Breast epithelium (tissue), 4 donors: ENCODE results near the gene VPS13D. TPM values are rescaled to one million over a fixed set of nuclear protein-coding genes. Genes with fewer than 3 reads are reported as not detected.

ENCODE experiments used
- DNase-seq, 2 donors: peaks; one replicate each; pipeline ENCODE4 v3.0.0-alpha.2; 2019; ENCODE audit warnings: low spot score in 2 of 2
- H3K27ac ChIP-seq, 2 donors: fragments of 200-600 bp; sonication (generic) in 1 of 2; one replicate each; pipeline ENCODE4 v1.5.1; 2016 to 2019; ENCODE audit warnings: mild to moderate bottlenecking in 1 of 2
- H3K27me3 ChIP-seq, 2 donors: fragments of 200-600 bp; sonication (generic) in 1 of 2; one replicate each; pipeline versions ENCODE4 v1.5.1 to v1.6.0; 2017 to 2019; ENCODE audit warnings: control low read depth in 1 of 2, mild to moderate bottlenecking in 1 of 2
- H3K36me3 ChIP-seq: fragments of 200-600 bp; one replicate; pipeline ENCODE4 v1.5.1; 2019
- H3K4me1 ChIP-seq, 2 donors: fragments of 200-600 bp; sonication (generic); one replicate each; pipeline ENCODE4 v1.5.1; 2016 to 2019; ENCODE audit warnings: control low read depth in 1 of 2
- H3K4me3 ChIP-seq, 3 donors: fragments of 200-600 bp; sonication (generic); 1 replicate in 2 of 3; 2 replicates in 1 of 3; pipeline ENCODE4 v1.5.1; 2016 to 2019; ENCODE audit warnings: mild to moderate bottlenecking in 3 of 3, moderate library complexity in 2 of 3
- H3K9me3 ChIP-seq, 2 donors: fragments of 200-600 bp; sonication (generic) in 1 of 2; one replicate each; pipeline ENCODE4 v1.5.1; 2016 to 2019; ENCODE audit warnings: control low read depth in 1 of 2
- POLR2A ChIP-seq: fragments of 450-650 bp; IDR thresholded peaks from one replicate; pipeline ENCODE4 v1.6.1; 2016; ENCODE audit warnings: antibody characterized with exemption, mild to moderate bottlenecking, moderate library complexity
- POLR2AphosphoS5 ChIP-seq, 3 donors: sonication (generic); formaldehyde crosslinking; IDR thresholded peaks; one replicate each; pipeline ENCODE4 v1.6.1; 2017; ENCODE audit warnings: antibody characterized with exemption in 3 of 3
- intact Hi-C: fragments of 100-400 bp; cut with DNase I; formaldehyde crosslinking; loops from one replicate; pipeline ENCODE4 v1.15.1; 2023; ENCODE audit warnings: low total_unique reads
- total RNA-seq, 3 donors: library from RNA; depleted of rRNA; stranded (reverse); fragments of >200 nt; gene quantifications; one replicate each; pipeline ENCODE4 v1.1.0, GENCODE V29; 2016
- TF ChIP-seq, protein P1 (sequence below), 3 donors: fragments of 450-650 bp; IDR thresholded peaks; one replicate each; pipeline ENCODE4 v1.5.1; 2016 to 2017; ENCODE audit warnings: antibody characterized with exemption in 3 of 3, mild to moderate bottlenecking in 3 of 3, moderate library complexity in 3 of 3

The VPS13D gene
- total RNA-seq, 3 donors from 2014 or later: 73.9 to 115 (median 96.4) TPM

DNA sequence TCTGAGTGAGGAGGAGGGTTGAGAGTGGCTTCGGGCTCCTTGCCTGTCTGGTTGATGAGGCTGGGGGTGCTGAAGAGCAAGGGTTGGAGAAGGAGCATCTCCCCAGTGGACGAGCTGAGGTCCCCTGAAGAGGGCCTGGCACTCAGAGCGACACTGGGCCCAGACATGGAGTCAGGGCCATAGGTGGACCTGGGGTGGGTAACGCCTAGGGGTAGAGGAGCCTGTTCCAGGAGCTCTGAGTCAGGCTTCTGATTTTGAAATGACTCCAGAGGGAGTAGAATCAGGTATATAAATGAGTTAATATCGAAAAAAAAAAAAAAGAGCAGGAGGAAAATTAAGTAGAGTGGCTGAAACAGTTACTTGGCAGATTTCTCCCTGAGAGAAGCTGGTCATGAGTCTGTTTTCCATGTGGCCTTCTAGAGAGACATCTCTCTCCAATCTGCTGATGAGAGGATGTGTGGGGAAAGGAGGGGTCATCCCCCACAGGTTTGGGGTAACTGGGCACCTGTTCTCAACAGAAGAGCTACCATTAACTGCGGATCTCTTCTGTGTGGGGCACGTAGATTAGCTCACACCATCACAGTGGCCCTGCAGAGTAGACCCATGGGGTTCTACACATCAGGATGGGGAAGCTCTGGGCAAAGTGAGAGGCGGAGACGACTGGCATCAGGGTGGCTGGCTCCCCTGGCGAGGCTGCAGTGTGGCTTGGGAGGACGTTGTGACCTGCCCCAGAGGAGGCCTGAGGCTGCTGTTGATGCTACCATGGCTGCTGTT lies 272.7 kb downstream of the VPS13D start:
- Histone ChIP-seq H3K27ac (no peak overlapping the region), H3K27me3 (no peaks in the 10 kb centered on the region), H3K36me3 (no peaks in the 10 kb centered on the region), H3K9me3 (no peaks in the 10 kb centered on the region), H3K4me1 (no peaks in the 10 kb centered on the region), H3K4me3 (no peak overlapping the region)
- no peak for DNase-seq
- TF ChIP-seq, protein P1, sequence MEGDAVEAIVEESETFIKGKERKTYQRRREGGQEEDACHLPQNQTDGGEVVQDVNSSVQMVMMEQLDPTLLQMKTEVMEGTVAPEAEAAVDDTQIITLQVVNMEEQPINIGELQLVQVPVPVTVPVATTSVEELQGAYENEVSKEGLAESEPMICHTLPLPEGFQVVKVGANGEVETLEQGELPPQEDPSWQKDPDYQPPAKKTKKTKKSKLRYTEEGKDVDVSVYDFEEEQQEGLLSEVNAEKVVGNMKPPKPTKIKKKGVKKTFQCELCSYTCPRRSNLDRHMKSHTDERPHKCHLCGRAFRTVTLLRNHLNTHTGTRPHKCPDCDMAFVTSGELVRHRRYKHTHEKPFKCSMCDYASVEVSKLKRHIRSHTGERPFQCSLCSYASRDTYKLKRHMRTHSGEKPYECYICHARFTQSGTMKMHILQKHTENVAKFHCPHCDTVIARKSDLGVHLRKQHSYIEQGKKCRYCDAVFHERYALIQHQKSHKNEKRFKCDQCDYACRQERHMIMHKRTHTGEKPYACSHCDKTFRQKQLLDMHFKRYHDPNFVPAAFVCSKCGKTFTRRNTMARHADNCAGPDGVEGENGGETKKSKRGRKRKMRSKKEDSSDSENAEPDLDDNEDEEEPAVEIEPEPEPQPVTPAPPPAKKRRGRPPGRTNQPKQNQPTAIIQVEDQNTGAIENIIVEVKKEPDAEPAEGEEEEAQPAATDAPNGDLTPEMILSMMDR (IDR thresholded peaks at IDR 0.05): no peak
- TF ChIP-seq POLR2A (no peak), POLR2AphosphoS5 (IDR thresholded peaks at IDR 0.05) (no peak)
- intact Hi-C loops: no loop called here

DNA sequence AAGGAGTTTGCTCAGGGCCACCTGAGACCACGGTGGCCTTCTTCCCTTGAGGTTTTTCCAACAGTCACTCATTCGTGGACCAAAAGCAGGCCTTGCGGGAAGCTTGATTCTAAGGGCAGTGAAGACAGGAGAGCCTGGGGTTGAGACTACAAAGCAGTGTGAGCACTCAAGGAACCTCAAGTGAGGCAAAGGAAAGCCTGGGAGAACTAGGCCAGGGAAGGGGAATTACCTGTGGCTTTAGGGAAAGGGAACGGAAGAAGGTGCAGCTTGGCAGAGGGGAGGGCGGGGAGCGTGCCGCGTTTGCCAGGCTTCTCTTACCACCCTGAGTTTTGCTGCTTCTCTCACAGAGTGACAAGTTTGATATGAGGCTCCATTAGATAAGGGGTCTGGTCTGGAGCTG lies 273.9 kb downstream of the VPS13D start:
- TF ChIP-seq POLR2A: no peak
- TF ChIP-seq, protein P1 (IDR thresholded peaks at IDR 0.05): no peak
- no peak for TF ChIP-seq POLR2AphosphoS5 (IDR thresholded peaks at IDR 0.05)
- no peak overlapping the region for H3K27ac ChIP-seq

DNA sequence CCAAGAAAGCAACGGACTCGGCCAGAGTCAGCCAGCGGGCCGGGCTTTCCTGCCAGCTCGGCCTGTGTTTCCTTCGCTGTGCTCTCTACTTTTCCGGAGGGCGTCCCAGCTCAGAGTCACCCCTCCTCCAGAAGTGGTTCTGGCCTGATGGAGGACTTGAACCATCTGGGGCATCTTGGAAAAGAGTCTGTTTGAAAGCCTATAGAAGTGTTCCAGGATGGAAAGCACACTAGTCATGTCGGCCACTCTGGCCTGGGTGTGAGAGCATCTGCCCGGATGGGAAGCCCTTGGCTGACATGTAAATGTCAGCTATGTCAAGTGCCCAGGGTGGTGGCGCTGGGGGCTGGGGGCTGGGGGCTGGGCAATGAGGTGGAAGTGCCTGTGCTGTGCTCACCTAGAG lies 274.8 kb downstream of the VPS13D start:
- no peak overlapping the region for H3K27ac ChIP-seq
- intact Hi-C loops: no loop called here
- no peaks in the 10 kb centered on the region for H3K9me3 ChIP-seq
- H3K4me3 ChIP-seq: no peak overlapping the region
- H3K27me3 ChIP-seq: no peaks in the 10 kb centered on the region
- DNase-seq: no peak
- TF ChIP-seq POLR2AphosphoS5 (IDR thresholded peaks at IDR 0.05) (no peak), POLR2A (no peak)
- TF ChIP-seq, protein P1 (IDR thresholded peaks at IDR 0.05): no peak
- H3K4me1 ChIP-seq: no peaks in the 10 kb centered on the region
- H3K36me3 ChIP-seq: no peaks in the 10 kb centered on the region

More for the DNA sequence above, 273.9 kb downstream of the VPS13D start:
- no peaks in the 10 kb centered on the region for H3K4me1 ChIP-seq
- H3K27me3 ChIP-seq: no peaks in the 10 kb centered on the region
- intact Hi-C loops: no loop called here
- H3K9me3 ChIP-seq: no peaks in the 10 kb centered on the region
- no peaks in the 10 kb centered on the region for H3K36me3 ChIP-seq
- H3K4me3 ChIP-seq: no peak overlapping the region
- DNase-seq: no peak

DNA sequence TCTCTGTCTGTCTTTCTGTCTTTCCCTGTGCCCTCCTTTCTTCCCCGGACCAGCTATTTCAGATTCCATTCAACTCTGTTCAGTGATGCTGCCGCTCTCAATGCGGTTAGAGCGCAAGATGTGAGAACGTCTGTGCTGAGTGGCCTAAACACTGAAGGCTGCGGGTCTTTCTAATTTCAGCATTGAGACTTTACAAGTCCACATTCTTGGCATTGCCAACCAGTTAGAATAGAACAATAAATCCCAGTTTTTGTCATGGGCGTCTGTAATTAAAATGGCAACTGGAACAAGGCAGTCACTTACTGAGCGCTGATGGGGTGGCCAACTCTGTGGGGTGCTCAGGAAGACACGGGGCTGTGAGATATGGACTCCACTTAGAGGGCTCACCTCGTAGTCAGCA lies 275.4 kb downstream of the VPS13D start:
- no peaks in the 10 kb centered on the region for H3K36me3 ChIP-seq
- no peak overlapping the region for H3K27ac ChIP-seq
- no peaks in the 10 kb centered on the region for H3K27me3 ChIP-seq
- intact Hi-C loops: no loop called here
- H3K4me3 ChIP-seq: no peak overlapping the region
- H3K9me3 ChIP-seq: no peaks in the 10 kb centered on the region
- no peak for DNase-seq
- TF ChIP-seq POLR2A (no peak), POLR2AphosphoS5 (IDR thresholded peaks at IDR 0.05) (no peak)
- no peaks in the 10 kb centered on the region for H3K4me1 ChIP-seq

DNA sequence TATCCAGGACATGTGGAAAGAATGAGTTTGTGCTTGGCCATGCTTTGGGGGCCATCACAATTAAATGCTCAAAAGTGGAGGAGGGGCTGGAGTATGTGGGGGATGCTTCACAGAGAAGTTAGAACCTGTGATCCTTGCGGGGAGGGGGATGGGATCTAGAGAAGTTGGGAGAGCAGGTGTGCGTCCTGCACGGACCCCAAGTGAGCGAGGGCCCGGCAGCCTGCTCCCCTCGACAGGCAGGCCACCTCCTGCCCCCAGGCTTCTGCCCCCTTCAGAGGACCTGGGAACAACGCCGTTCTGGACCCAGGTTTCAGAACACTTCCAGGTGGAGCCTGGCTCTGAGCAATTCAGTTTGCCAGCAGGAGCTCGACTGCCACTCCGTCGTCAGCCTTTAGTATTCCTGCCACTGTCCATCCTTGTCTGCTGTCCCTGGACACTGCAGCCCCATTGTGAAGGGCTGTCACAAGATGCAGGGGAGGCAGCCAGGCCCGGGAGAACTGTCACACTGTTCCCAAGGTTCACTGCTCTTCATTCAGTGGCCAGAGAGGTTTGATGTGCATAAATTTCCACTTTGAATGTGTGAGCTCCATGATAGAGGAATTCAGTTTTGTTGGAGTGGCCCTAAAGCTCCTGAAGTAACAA lies 275.9 kb downstream of the VPS13D start:
- H3K4me3 ChIP-seq: no peak overlapping the region
- no peak for DNase-seq
- no peaks in the 10 kb centered on the region for H3K4me1 ChIP-seq
- H3K9me3 ChIP-seq: no peaks in the 10 kb centered on the region
- H3K27ac ChIP-seq: no peak overlapping the region
- H3K27me3 ChIP-seq: no peaks in the 10 kb centered on the region
- TF ChIP-seq POLR2AphosphoS5 (IDR thresholded peaks at IDR 0.05) (no peak), POLR2A (no peak)
- TF ChIP-seq, protein P1 (IDR thresholded peaks at IDR 0.05): no peak
- no peaks in the 10 kb centered on the region for H3K36me3 ChIP-seq
- intact Hi-C loops: no loop called here
